ENCODE data around the gene TRAF2. TPM values are rescaled to one million over a fixed set of nuclear protein-coding genes. Genes with fewer than 3 reads are reported as not detected.
A peak's percentile ranks its signal among the peaks of the same experiment; 100 is the strongest.

The TRAF2 gene
- total RNA-seq, 1 experiment from 2014 or later, result 6.3 TPM

- Histone ChIP-seq H3K27ac (ENCODE audit: low read length) (no peak overlapping the region), H3K9me3 (ENCODE audit: low read length) (no peaks in the 10 kb centered on the region), H3K36me3 (ENCODE audit: insufficient read depth, low read length) (no peaks in the 10 kb centered on the region), H3K4me1 (ENCODE audit: low read length) (peaks cover 28% of the 10 kb centered on the region), H3K9ac (ENCODE audit: low read length) (no peak overlapping the region), H3K27me3 (ENCODE audit: low read length) (no peaks in the 10 kb centered on the region), H3K4me2 (ENCODE audit: low read depth, low read length, poor library complexity, severe bottlenecking) (no peak overlapping the region), H2AFZ (ENCODE audit: low read length) (no peak overlapping the region), H3K9me2 (replicated peaks; ENCODE audit: insufficient read depth, low read length) (no peaks in the 10 kb centered on the region), H4K20me1 (ENCODE audit: insufficient read depth, low read depth, low read length) (peaks cover 5% of the 10 kb centered on the region; the same call in 1 of the 2 replicates), H3K4me3 (ENCODE audit: low read length) (no peak overlapping the region), H3K79me2 (ENCODE audit: low read length) (peaks cover 12% of the 10 kb centered on the region)
- no peak for DNase-seq
Observed at GRCh38 chr9:136945333-136946227, 59.3 kb downstream of the TRAF2 start.

- H3K36me3 ChIP-seq (ENCODE audit: insufficient read depth, low read length), result no peaks in the 10 kb centered on the region
- no peak for DNase-seq
- no peak overlapping the region for H3K4me3 ChIP-seq (ENCODE audit: low read length)
- H3K9me2 ChIP-seq (replicated peaks; ENCODE audit: insufficient read depth, low read length), result no peaks in the 10 kb centered on the region
- no peak overlapping the region for H3K4me2 ChIP-seq (ENCODE audit: low read depth, low read length, poor library complexity, severe bottlenecking)
- H2AFZ ChIP-seq (ENCODE audit: low read length), result no peak overlapping the region
- H3K27me3 ChIP-seq (ENCODE audit: low read length), result no peaks in the 10 kb centered on the region
- peaks cover 5% of the 10 kb centered on the region; the same call in 1 of the 2 replicates for H4K20me1 ChIP-seq (ENCODE audit: insufficient read depth, low read depth, low read length)
- no peaks in the 10 kb centered on the region for H3K9me3 ChIP-seq (ENCODE audit: low read length)
- H3K27ac ChIP-seq (ENCODE audit: low read length), result no peak overlapping the region
- H3K9ac ChIP-seq (ENCODE audit: low read length), result no peak overlapping the region
- peaks cover 12% of the 10 kb centered on the region for H3K79me2 ChIP-seq (ENCODE audit: low read length)
- peaks cover 29% of the 10 kb centered on the region for H3K4me1 ChIP-seq (ENCODE audit: low read length)
Observed at GRCh38 chr9:136946228-136947027, 60.1 kb downstream of the TRAF2 start.

GRCh38 chr9:136947028-136947891 is 60.9 kb downstream of the TRAF2 start:
- H2AFZ ChIP-seq (ENCODE audit: low read length), result no peak overlapping the region
- H3K4me3 ChIP-seq (ENCODE audit: low read length), result no peak overlapping the region
- H3K9me2 ChIP-seq (replicated peaks; ENCODE audit: insufficient read depth, low read length), result no peaks in the 10 kb centered on the region
- no peak overlapping the region for H3K4me2 ChIP-seq (ENCODE audit: low read depth, low read length, poor library complexity, severe bottlenecking)
- DNase-seq, result no peak
- H3K27ac ChIP-seq (ENCODE audit: low read length), result no peak overlapping the region
- no peak overlapping the region for H3K9ac ChIP-seq (ENCODE audit: low read length)
- no peaks in the 10 kb centered on the region for H3K27me3 ChIP-seq (ENCODE audit: low read length)
- H3K4me1 ChIP-seq (ENCODE audit: low read length), result peaks cover 29% of the 10 kb centered on the region
- no peaks in the 10 kb centered on the region for H3K9me3 ChIP-seq (ENCODE audit: low read length)
- peaks cover 5% of the 10 kb centered on the region; the same call in 1 of the 2 replicates for H4K20me1 ChIP-seq (ENCODE audit: insufficient read depth, low read depth, low read length)
- H3K36me3 ChIP-seq (ENCODE audit: insufficient read depth, low read length), result no peaks in the 10 kb centered on the region
- peaks cover 12% of the 10 kb centered on the region for H3K79me2 ChIP-seq (ENCODE audit: low read length)

- no peaks in the 10 kb centered on the region for H3K9me3 ChIP-seq (ENCODE audit: low read length)
- H3K4me1 ChIP-seq (ENCODE audit: low read length), result peaks cover 25% of the 10 kb centered on the region
- peaks cover 5% of the 10 kb centered on the region; the same call in 1 of the 2 replicates for H4K20me1 ChIP-seq (ENCODE audit: insufficient read depth, low read depth, low read length)
- no peak overlapping the region for H3K4me2 ChIP-seq (ENCODE audit: low read depth, low read length, poor library complexity, severe bottlenecking)
- no peaks in the 10 kb centered on the region for H3K27me3 ChIP-seq (ENCODE audit: low read length)
- H3K9ac ChIP-seq (ENCODE audit: low read length), result no peak overlapping the region
- DNase-seq, result peak; percentile 66
- H3K36me3 ChIP-seq (ENCODE audit: insufficient read depth, low read length), result no peaks in the 10 kb centered on the region
- no peak overlapping the region for H3K4me3 ChIP-seq (ENCODE audit: low read length)
- H3K79me2 ChIP-seq (ENCODE audit: low read length), result peaks cover 9% of the 10 kb centered on the region
- H2AFZ ChIP-seq (ENCODE audit: low read length), result no peak overlapping the region
- H3K27ac ChIP-seq (ENCODE audit: low read length), result no peak overlapping the region
- H3K9me2 ChIP-seq (replicated peaks; ENCODE audit: insufficient read depth, low read length), result no peaks in the 10 kb centered on the region
Observed at GRCh38 chr9:136947955-136948510, 61.7 kb downstream of the TRAF2 start.

GRCh38 chr9:136949239-136949816 is 63.0 kb downstream of the TRAF2 start:
- DNase-seq, result no peak
- H3K27ac ChIP-seq (ENCODE audit: low read length), result no peak overlapping the region
- H3K4me1 ChIP-seq (ENCODE audit: low read length), result peaks cover 20% of the 10 kb centered on the region
- H3K9me3 ChIP-seq (ENCODE audit: low read length), result no peaks in the 10 kb centered on the region
- H3K4me3 ChIP-seq (ENCODE audit: low read length), result peak overlapping the region; percentile 72
- H3K36me3 ChIP-seq (ENCODE audit: insufficient read depth, low read length), result no peaks in the 10 kb centered on the region
- no peaks in the 10 kb centered on the region for H3K79me2 ChIP-seq (ENCODE audit: low read length)
- H2AFZ ChIP-seq (ENCODE audit: low read length), result 0 out of 2 replicates have a peak overlapping the region, but pooled peaks have one; percentile 98
- no peaks in the 10 kb centered on the region for H4K20me1 ChIP-seq (ENCODE audit: insufficient read depth, low read depth, low read length)
- peak overlapping the region; percentile 73 for H3K9ac ChIP-seq (ENCODE audit: low read length)
- no peaks in the 10 kb centered on the region for H3K9me2 ChIP-seq (replicated peaks; ENCODE audit: insufficient read depth, low read length)
- H3K4me2 ChIP-seq (ENCODE audit: low read depth, low read length, poor library complexity, severe bottlenecking), result peak overlapping the region; percentile 88
- H3K27me3 ChIP-seq (ENCODE audit: low read length), result no peaks in the 10 kb centered on the region

GRCh38 chr9:136949817-136950655 is 63.7 kb downstream of the TRAF2 start:
- DNase-seq, result peak; percentile 97
- Histone ChIP-seq H2AFZ (ENCODE audit: low read length) (peak overlapping the region; percentile 98), H4K20me1 (ENCODE audit: insufficient read depth, low read depth, low read length) (no peaks in the 10 kb centered on the region), H3K36me3 (ENCODE audit: insufficient read depth, low read length) (no peaks in the 10 kb centered on the region), H3K27ac (ENCODE audit: low read length) (no peak overlapping the region), H3K9me3 (ENCODE audit: low read length) (no peaks in the 10 kb centered on the region), H3K9ac (ENCODE audit: low read length) (peak overlapping the region; percentile 73), H3K79me2 (ENCODE audit: low read length) (no peaks in the 10 kb centered on the region), H3K27me3 (ENCODE audit: low read length) (no peaks in the 10 kb centered on the region), H3K4me3 (ENCODE audit: low read length) (peak overlapping the region; percentile 72), H3K4me1 (ENCODE audit: low read length) (peaks cover 17% of the 10 kb centered on the region), H3K4me2 (ENCODE audit: low read depth, low read length, poor library complexity, severe bottlenecking) (peak overlapping the region; percentile 88), H3K9me2 (replicated peaks; ENCODE audit: insufficient read depth, low read length) (no peaks in the 10 kb centered on the region)

Measured in Karpas-422 (cell line).